DMS153 treated with DMSO at 0.1 percent for 48 hours (cell line): Measurements from ENCODE around the gene GZMM.

Experiments
- DNase-seq: peaks from one replicate; lab custom pipeline; 2025; ENCODE audit not compliant: unreplicated experiment; lab: John Stamatoyannopoulos, UW

The GZMM gene

DNA sequence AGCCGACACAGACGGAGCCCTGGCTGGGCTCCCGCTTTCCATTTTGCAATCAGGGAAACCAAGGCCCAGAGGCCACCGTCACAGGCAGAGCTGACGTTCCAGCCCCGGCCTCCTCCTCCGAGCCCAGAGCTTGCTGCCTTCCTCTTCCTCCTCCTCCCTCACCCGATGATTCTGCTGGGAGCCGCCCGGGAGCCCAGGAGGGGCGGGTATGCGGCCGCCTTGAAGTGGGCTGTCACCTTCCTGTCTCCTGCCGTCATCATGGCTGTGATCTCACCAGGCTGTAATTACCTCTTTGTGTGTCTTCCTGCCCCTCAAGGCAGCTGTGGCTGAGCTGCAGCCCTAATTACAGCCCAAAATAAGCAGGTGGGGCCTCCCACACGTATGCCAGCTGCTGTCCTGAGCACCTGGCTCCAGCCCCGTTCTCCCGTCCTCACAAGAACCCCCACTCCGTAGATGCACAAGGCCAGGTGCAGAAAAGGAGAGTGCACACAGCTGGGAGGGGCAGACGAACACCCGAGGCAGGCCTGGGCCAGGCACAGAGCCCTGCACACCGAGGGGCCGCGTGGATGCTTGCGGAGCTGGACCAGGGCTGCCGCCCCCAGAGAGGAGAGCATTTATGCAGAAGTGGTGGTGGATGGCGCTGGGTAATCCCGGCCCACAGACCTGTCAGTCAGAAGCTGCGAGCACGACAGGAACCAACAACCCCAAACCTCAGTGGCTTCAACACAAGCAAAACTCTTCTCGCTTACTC is 32.6 kb upstream of the GZMM start:
- peak; percentile 40 for DNase-seq

DNA sequence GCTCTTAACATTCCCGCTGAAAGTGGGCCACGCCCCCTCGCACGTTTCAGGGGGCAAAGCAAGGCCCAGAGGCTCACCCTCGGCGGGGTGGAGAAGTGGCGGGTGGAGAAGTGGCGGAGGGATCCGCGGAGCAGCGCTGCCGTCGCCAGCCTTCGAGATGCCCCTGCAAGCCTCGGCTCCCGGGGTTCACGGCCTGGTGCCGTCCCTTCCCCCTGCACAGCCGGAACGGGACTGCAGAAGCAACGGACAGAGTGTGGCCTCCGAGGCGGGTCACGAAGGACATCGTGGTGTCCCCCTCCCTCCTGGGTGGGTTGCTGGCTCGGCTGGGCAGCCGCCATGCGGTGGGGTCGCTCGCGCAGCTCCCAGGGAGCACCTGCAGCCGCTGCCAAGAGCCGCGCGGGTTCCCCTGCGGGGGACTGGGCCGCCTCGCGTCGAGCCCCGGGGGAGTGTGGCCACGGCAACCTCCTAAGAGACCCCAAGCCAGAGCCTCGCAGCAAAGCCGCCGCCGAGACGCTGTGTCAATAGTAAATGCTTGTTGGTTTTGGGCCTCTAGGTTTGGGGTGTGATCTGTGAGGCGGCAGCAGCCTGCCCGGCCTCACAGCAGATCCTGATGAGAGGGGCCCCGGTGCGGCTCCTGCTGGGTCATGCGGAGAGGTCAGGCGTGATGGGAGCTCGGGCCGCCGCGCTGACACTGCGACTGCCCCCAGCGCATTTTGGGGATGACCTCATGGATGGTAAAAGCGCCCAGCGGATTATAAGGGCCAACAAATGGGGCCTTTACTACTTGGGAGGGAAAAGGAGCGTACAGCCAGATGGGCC is 31.1 kb upstream of the GZMM start:
- peak; percentile 17 for DNase-seq

GRCh38 chr19:513368-514165 is 30.3 kb upstream of the GZMM start:
- no peak for DNase-seq

DNA sequence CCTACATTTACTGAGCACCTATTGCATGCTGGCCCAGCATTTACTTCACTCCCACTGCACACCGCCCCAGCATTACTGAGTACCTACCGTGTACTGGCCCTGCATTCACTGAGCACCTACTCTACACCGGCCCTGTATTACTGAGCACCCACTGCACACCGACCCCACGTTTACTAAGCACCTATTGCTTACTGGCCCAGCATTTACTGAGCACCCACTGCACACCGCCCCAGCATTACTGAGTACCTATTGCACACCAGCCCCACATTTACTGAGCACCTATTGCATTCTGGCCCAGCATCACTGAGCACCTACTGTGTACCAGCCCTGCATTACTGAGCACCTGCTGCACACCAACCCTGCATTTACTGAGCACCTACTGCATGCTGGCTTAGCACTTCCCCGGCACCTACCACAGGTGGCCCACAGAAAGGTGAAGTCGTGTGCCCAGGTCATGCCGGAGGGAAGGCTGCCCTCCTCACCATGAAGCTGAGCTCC is 29.6 kb upstream of the GZMM start:
- DNase-seq = no peak

GRCh38 chr19:517721-518597 is 25.9 kb upstream of the GZMM start:
- DNase-seq = no peak

- DNase-seq = no peak
Measured at GRCh38 chr19:518598-519231, 25.1 kb upstream of the GZMM start.

GRCh38 chr19:519449-519865 is 24.4 kb upstream of the GZMM start:
- DNase-seq = no peak

- no peak for DNase-seq
Measured at GRCh38 chr19:522726-523125, 21.1 kb upstream of the GZMM start.

- no peak for DNase-seq
Measured at GRCh38 chr19:524062-524674, 19.7 kb upstream of the GZMM start.

GRCh38 chr19:525029-525428 is 18.8 kb upstream of the GZMM start:
- DNase-seq = no peak

DNA sequence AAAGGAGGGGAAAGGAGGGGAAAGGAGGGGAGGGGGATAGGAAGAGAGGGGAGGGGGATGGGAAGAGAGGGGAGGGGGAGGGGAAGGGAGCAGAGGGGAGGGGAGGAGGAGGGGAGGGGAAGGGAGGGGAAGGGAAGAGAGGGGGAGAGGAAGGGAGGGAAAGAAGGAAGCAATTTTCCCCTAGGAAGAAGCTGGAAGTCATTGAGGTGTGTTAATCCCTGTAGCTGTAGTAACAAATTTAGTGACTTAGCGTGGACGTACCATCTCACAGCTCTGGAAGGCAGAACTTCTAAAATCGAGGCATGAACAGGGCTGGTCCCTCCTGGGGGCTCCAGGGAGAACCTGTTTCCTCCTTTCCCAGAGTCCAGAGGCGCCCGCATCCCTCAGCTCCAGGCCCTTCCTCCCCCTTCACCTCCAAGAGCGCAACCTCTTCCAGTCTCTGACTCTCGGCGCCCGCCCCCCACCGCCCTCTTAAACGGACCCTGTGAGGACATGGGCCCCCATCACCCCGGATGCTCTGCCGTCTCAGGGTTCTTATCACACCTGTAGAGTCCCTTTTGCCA is 17.9 kb upstream of the GZMM start:
- DNase-seq = no peak

DNA sequence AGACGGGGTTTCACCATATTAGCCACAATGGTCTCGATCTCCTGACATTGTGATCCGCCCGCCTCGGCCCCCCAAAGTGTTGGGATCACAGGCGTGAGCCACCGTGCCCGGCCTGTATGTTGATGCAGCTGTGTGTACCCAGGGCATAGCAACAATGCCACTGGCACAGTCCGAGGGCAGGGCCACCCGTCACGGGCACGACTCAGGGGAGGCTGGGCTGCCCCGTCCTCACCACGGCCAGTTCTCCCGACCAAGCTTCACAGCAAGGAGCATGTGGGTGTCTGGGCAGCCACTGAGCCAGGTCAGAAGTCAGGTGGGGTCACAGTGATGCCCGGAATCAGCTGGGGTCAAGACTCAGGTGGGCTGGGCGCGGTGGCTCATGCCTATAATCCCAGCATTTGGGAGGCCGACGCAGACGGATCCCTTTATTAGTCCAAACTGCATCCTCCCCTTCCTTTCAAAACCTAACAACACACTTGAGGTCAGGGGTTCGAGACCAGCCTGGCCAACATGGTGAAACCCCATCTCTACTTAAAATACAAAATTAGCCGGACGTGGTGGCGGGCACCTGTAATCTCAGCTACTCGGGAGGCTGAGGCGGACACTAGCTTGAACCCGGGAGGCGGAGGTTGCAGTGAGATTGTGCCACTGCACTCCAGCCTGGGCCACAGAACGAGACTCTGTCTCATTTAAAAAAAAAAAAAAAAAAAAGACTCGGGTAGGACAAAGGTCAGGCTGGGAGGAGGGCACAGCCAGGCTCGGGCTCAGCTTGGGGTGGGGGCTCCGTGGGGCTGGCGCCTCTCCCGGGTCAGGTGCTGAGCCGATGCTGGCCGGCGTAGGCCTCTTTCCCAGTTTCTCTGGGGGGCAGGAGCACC is 13.5 kb upstream of the GZMM start:
- no peak for DNase-seq

GRCh38 chr19:531009-531752 is 12.7 kb upstream of the GZMM start:
- DNase-seq = peak; percentile 25

DNA sequence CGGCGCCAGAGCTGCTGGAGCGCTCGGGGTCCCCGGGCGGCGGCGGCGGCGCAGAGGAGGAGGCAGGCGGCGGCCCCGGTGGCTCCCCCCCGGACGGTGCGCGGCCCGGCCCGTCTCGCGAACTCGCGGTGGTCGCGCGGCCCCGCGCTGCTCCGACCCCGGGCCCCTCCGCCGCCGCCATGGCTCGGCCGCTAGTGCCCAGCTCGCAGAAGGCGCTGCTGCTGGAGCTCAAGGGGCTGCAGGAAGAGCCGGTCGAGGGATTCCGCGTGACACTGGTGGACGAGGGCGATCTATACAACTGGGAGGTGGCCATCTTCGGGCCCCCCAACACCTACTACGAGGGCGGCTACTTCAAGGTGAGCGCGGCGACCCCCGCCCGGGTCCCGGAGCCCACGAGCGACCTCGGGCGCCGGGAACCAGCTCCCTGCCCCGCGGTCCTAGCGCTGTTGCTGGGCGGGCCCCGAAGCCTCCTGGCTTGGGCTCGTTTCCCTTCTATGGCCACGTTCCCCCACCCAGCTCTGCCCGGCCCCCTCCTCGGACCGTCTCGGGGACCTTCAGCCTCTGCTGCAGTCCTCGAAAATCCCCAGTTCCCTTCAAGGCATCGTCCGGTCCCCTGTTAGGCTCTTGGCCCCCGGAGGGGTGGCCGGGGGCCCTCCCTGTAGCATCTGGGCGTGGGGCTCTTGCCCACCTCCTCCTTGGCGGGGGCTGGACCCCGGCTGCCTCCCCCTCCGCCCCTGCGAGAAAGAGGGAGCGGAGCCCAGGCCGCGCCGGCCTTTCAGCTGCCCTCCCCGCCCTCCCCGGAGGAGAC is 11.9 kb upstream of the GZMM start, which contains the start of gene CDC34:
Gene CDC34, plus strand, starts transcription at position 8 of the 808 bp plus-strand sequence. Its CDS starts 172 bp downstream, at position 180.
- DNase-seq = no peak

- DNase-seq = no peak
Measured at GRCh38 chr19:532561-533363, 11.1 kb upstream of the GZMM start.
